ENCODE measurements around the gene STPG3.
A peak's percentile ranks its signal among the peaks of the same experiment; 100 is the strongest.

Gene STPG3

GRCh38 chr9:137225699-137226331 lies 25.3 kb upstream of the STPG3 start:
- 87% methylated on average over 21 of the region's 21 CpGs for WGBS

DNA sequence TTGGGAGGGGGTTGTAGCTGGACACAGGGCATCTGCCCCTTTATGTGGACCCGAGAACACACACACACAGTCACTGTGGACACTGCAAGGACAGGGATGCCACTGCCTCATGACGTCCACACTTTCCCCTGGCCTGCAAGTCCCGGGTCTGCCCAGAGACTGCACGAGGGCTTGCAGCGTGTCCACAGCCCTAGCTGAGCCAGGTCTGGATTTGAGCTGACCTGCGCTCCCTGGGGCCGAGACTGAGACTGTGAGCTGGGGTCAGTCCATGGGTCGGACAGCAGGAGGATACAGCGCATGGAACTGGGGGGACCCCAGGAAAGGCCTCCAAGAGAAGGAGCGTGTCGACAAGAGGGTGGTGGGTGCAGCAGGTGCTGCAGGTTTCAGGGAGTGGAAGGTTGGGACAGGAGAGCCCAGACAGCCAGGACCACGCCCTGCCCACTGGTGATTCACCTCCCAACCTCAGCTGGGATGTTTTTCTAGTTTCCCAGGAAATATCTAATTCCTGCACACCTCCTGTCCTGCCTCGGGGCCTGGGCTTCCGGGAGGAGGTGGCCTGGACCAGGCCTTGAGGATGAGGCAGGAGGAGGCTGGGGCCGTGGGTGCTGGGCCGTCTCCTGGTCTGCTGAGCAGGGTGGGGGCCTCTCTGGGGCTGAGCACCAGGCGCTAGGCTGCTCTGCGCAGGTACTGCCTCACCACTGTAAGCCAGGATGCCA lies 24.6 kb upstream of the STPG3 start:
- no peak overlapping the region for H2BK12ac ChIP-seq (ENCODE audit: low read length in 2 of 2)
- WGBS = 79% methylated on average over 16 of the region's 18 CpGs

More at GRCh38 chr9:137225699-137226331, 25.3 kb upstream of the STPG3 start:
- Histone ChIP-seq H3K9ac (ENCODE audit: low read length) (no peak overlapping the region), H2AK5ac (ENCODE audit: low read length, severe bottlenecking) (no peak overlapping the region), H3K27ac (ENCODE audit: low read length, poor library complexity, severe bottlenecking) (no peak overlapping the region), H2BK120ac (ENCODE audit: low read depth, low read length) (no peak overlapping the region), H3K9me3 (ENCODE audit: control insufficient read depth, low read length) (no peaks in the 10 kb centered on the region), H3K14ac (ENCODE audit: low read length in 2 of 2) (no peak overlapping the region), H3K79me1 (replicated peaks; ENCODE audit: low read length, poor library complexity, severe bottlenecking) (no peaks in the 10 kb centered on the region), H3K4me1 (ENCODE audit: control insufficient read depth, insufficient read depth, low read depth, low read length) (peaks cover 41% of the 10 kb centered on the region), H3K4ac (ENCODE audit: low read depth in 1 of 2, low read length in 2 of 2) (peak overlapping the region in 1 of 2 experiments; percentile 9), H2BK5ac (ENCODE audit: low read depth, low read length, poor library complexity, severe bottlenecking) (no peak overlapping the region), H3K4me2 (ENCODE audit: low read length, poor library complexity, severe bottlenecking) (no peak overlapping the region), H2BK12ac (ENCODE audit: low read length in 2 of 2) (no peak overlapping the region), H4K8ac (ENCODE audit: low read length) (no peak overlapping the region), H2AFZ (ENCODE audit: low read depth, low read length) (no peak overlapping the region), H3K4me3 (ENCODE audit: insufficient read depth in 1 of 2, low read depth in 1 of 2, low read length in 2 of 2) (no peak overlapping the region), H3K18ac (ENCODE audit: low read depth in 1 of 2, low read length in 2 of 2) (no peak overlapping the region), H3K27me3 (ENCODE audit: control insufficient read depth in 1 of 2, insufficient read depth in 1 of 2, low read length in 2 of 2) (peaks cover 0 to 29% of the 10 kb centered on the region in 2 experiments), H2BK15ac (ENCODE audit: low read depth, poor library complexity, severe bottlenecking) (no peak overlapping the region), H4K91ac (ENCODE audit: low read length) (peak overlapping the region; percentile 54), H3K36me3 (ENCODE audit: control insufficient read depth in 1 of 2, insufficient read depth in 2 of 2, low read depth in 1 of 2, low read length in 2 of 2) (peaks cover 0 to 4% of the 10 kb centered on the region in 2 experiments), H3K23ac (ENCODE audit: low read length in 2 of 2) (no peak overlapping the region)
- DNase-seq = no peak

GRCh38 chr9:137227054-137227852 lies 23.8 kb upstream of the STPG3 start, which contains the start of gene RNF224:
TSS of gene RNF224 (plus strand) at chr9:137227502. CDS start at chr9:137228336, 834 bp downstream.
- no peak within 1 kb of the TSS for H2BK12ac ChIP-seq (ENCODE audit: low read length in 2 of 2)
- no peak within 1 kb of the TSS for H3K23ac ChIP-seq (ENCODE audit: low read length in 2 of 2)
- H3K27ac ChIP-seq (ENCODE audit: low read length, poor library complexity, severe bottlenecking) = no peak within 1 kb of the TSS
- H3K18ac ChIP-seq (ENCODE audit: low read depth in 1 of 2, low read length in 2 of 2) = peak within 1 kb of the TSS in 1 of 2 experiments; percentile 35
- no peaks in the 10 kb centered on the region for H3K9me3 ChIP-seq (ENCODE audit: control insufficient read depth, low read length)
- no peaks in the 10 kb centered on the region for H3K79me1 ChIP-seq (replicated peaks; ENCODE audit: low read length, poor library complexity, severe bottlenecking)
- H2BK15ac ChIP-seq (ENCODE audit: low read depth, poor library complexity, severe bottlenecking) = no peak within 1 kb of the TSS
- no peak within 1 kb of the TSS for H3K4ac ChIP-seq (ENCODE audit: low read depth in 1 of 2, low read length in 2 of 2)
- peak; percentile 76 for DNase-seq
- H2BK120ac ChIP-seq (ENCODE audit: low read depth, low read length) = no peak within 1 kb of the TSS
- H2BK5ac ChIP-seq (ENCODE audit: low read depth, low read length, poor library complexity, severe bottlenecking) = no peak within 1 kb of the TSS
- peak within 1 kb of the TSS; percentile 55 for H4K91ac ChIP-seq (ENCODE audit: low read length)
- no peak within 1 kb of the TSS for H3K14ac ChIP-seq (ENCODE audit: low read length in 2 of 2)
- no peak within 1 kb of the TSS for H3K9ac ChIP-seq (ENCODE audit: low read length)
- H2AK5ac ChIP-seq (ENCODE audit: low read length, severe bottlenecking) = no peak within 1 kb of the TSS
- 56% methylated on average over 25 of the region's 25 CpGs for WGBS
- H4K8ac ChIP-seq (ENCODE audit: low read length) = peak within 1 kb of the TSS; percentile 1
- H3K4me1 ChIP-seq (ENCODE audit: control insufficient read depth, insufficient read depth, low read depth, low read length) = peaks cover 32% of the 10 kb centered on the region
- peaks cover 0 to 43% of the 10 kb centered on the region in 2 experiments for H3K27me3 ChIP-seq (ENCODE audit: control insufficient read depth in 1 of 2, insufficient read depth in 1 of 2, low read length in 2 of 2)
- no peak within 1 kb of the TSS for H3K4me3 ChIP-seq (ENCODE audit: insufficient read depth in 1 of 2, low read depth in 1 of 2, low read length in 2 of 2)
- peaks cover 0 to 4% of the 10 kb centered on the region in 2 experiments for H3K36me3 ChIP-seq (ENCODE audit: control insufficient read depth in 1 of 2, insufficient read depth in 2 of 2, low read depth in 1 of 2, low read length in 2 of 2)
- no peak within 1 kb of the TSS for H2AFZ ChIP-seq (ENCODE audit: low read depth, low read length)
- H3K4me2 ChIP-seq (ENCODE audit: low read length, poor library complexity, severe bottlenecking) = no peak within 1 kb of the TSS

More for the DNA sequence above, 24.6 kb upstream of the STPG3 start:
- Histone ChIP-seq H2AFZ (ENCODE audit: low read depth, low read length) (no peak overlapping the region), H3K14ac (ENCODE audit: low read length in 2 of 2) (no peak overlapping the region), H3K4me1 (ENCODE audit: control insufficient read depth, insufficient read depth, low read depth, low read length) (peaks cover 38% of the 10 kb centered on the region), H2BK5ac (ENCODE audit: low read depth, low read length, poor library complexity, severe bottlenecking) (no peak overlapping the region), H3K9ac (ENCODE audit: low read length) (no peak overlapping the region), H4K91ac (ENCODE audit: low read length) (peak overlapping the region; percentile 55), H3K4me3 (ENCODE audit: insufficient read depth in 1 of 2, low read depth in 1 of 2, low read length in 2 of 2) (no peak overlapping the region), H2AK5ac (ENCODE audit: low read length, severe bottlenecking) (no peak overlapping the region), H3K27me3 (ENCODE audit: control insufficient read depth in 1 of 2, insufficient read depth in 1 of 2, low read length in 2 of 2) (peaks cover 0 to 36% of the 10 kb centered on the region in 2 experiments), H4K8ac (ENCODE audit: low read length) (peak overlapping the region; percentile 1), H3K4me2 (ENCODE audit: low read length, poor library complexity, severe bottlenecking) (no peak overlapping the region), H3K79me1 (replicated peaks; ENCODE audit: low read length, poor library complexity, severe bottlenecking) (no peaks in the 10 kb centered on the region), H2BK15ac (ENCODE audit: low read depth, poor library complexity, severe bottlenecking) (no peak overlapping the region), H3K27ac (ENCODE audit: low read length, poor library complexity, severe bottlenecking) (no peak overlapping the region), H3K18ac (ENCODE audit: low read depth in 1 of 2, low read length in 2 of 2) (peak overlapping the region in 1 of 2 experiments; percentile 35), H3K23ac (ENCODE audit: low read length in 2 of 2) (no peak overlapping the region), H3K4ac (ENCODE audit: low read depth in 1 of 2, low read length in 2 of 2) (no peak overlapping the region), H2BK120ac (ENCODE audit: low read depth, low read length) (no peak overlapping the region), H3K9me3 (ENCODE audit: control insufficient read depth, low read length) (no peaks in the 10 kb centered on the region), H3K36me3 (ENCODE audit: control insufficient read depth in 1 of 2, insufficient read depth in 2 of 2, low read depth in 1 of 2, low read length in 2 of 2) (peaks cover 0 to 4% of the 10 kb centered on the region in 2 experiments)
- DNase-seq = no peak

Data from mesenchymal stem cell (in vitro differentiated cells and primary cell).